ENCODE results near the gene MYO10. TPM values are rescaled to one million over a fixed set of nuclear protein-coding genes. Genes with fewer than 3 reads are reported as not detected.

The MYO10 gene
- total and polyA plus RNA-seq, 2 experiments from 2014 or later: 33.7 to 52.4 TPM

GRCh38 chr5:16871746-16872339 is 64.2 kb downstream of the MYO10 start:
- DNase-seq (ENCODE audit: low spot score): no peak
- no peak overlapping the region for H3K4me2 ChIP-seq
- H3K4me1 ChIP-seq (ENCODE audit: insufficient read depth): peaks cover 1% of the 10 kb centered on the region
- H3K9me3 ChIP-seq (ENCODE audit: low read depth): no peaks in the 10 kb centered on the region
- H3K36me3 ChIP-seq (replicated peaks; ENCODE audit: insufficient read depth, low read depth): no peaks in the 10 kb centered on the region
- H2AFZ ChIP-seq: no peak overlapping the region
- TF ChIP-seq CTCF (IDR thresholded peaks at IDR 0.05; ENCODE audit: poor library complexity): no peak
- TF ChIP-seq EZH2 (IDR thresholded peaks at IDR 0.05; ENCODE audit: borderline replicate concordance): no peak
- no peak for TF ChIP-seq EZH2phosphoT487 (IDR thresholded peaks at IDR 0.05; ENCODE audit: low read depth, severe bottlenecking, unreplicated experiment)
- no peak overlapping the region for H3K4me3 ChIP-seq
- WGBS (ENCODE audit: low lambda C conversion rate, missing lambda C conversion rate): 91% methylated on average over 4 of the region's 4 CpGs
- H3K79me2 ChIP-seq: peaks cover 55% of the 10 kb centered on the region
- no peaks in the 10 kb centered on the region for H3K27me3 ChIP-seq
- no peaks in the 10 kb centered on the region for H3K9me2 ChIP-seq (replicated peaks; ENCODE audit: insufficient read depth)
- H3K27ac ChIP-seq: no peak overlapping the region
- H4K20me1 ChIP-seq (ENCODE audit: insufficient read depth, poor library complexity, severe bottlenecking): peaks cover 6% of the 10 kb centered on the region

GRCh38 chr5:16870878-16871277 is 65.2 kb downstream of the MYO10 start:
- Histone ChIP-seq H3K9me2 (replicated peaks; ENCODE audit: insufficient read depth) (no peaks in the 10 kb centered on the region), H3K4me2 (no peak overlapping the region)
- 79% methylated on average over 1 of the region's 1 CpG for WGBS (ENCODE audit: low lambda C conversion rate, missing lambda C conversion rate)

GRCh38 chr5:16869821-16870796 is 66.0 kb downstream of the MYO10 start:
- no peak overlapping the region for H3K27ac ChIP-seq
- no peak overlapping the region for H3K4me3 ChIP-seq
- H3K4me1 ChIP-seq (ENCODE audit: insufficient read depth): no peaks in the 10 kb centered on the region
- DNase-seq (ENCODE audit: low spot score): no peak
- peaks cover 6% of the 10 kb centered on the region for H4K20me1 ChIP-seq (ENCODE audit: insufficient read depth, poor library complexity, severe bottlenecking)
- no peaks in the 10 kb centered on the region for H3K9me3 ChIP-seq (ENCODE audit: low read depth)
- H3K4me2 ChIP-seq: no peak overlapping the region
- no peak overlapping the region for H2AFZ ChIP-seq
- H3K27me3 ChIP-seq: no peaks in the 10 kb centered on the region
- H3K9me2 ChIP-seq (replicated peaks; ENCODE audit: insufficient read depth): no peaks in the 10 kb centered on the region
- peaks cover 53% of the 10 kb centered on the region for H3K79me2 ChIP-seq
- H3K36me3 ChIP-seq (replicated peaks; ENCODE audit: insufficient read depth, low read depth): no peaks in the 10 kb centered on the region
- TF ChIP-seq CTCF (IDR thresholded peaks at IDR 0.05; ENCODE audit: poor library complexity) (no peak), EZH2phosphoT487 (IDR thresholded peaks at IDR 0.05; ENCODE audit: low read depth, severe bottlenecking, unreplicated experiment) (no peak), EZH2 (IDR thresholded peaks at IDR 0.05; ENCODE audit: borderline replicate concordance) (no peak)
- WGBS (ENCODE audit: low lambda C conversion rate, missing lambda C conversion rate): 86% methylated on average over 15 of the region's 15 CpGs

More at GRCh38 chr5:16870878-16871277, 65.2 kb downstream of the MYO10 start:
- Histone ChIP-seq H4K20me1 (ENCODE audit: insufficient read depth, poor library complexity, severe bottlenecking) (peaks cover 6% of the 10 kb centered on the region), H3K4me3 (no peak overlapping the region), H3K36me3 (replicated peaks; ENCODE audit: insufficient read depth, low read depth) (no peaks in the 10 kb centered on the region), H3K79me2 (peaks cover 54% of the 10 kb centered on the region), H3K27me3 (no peaks in the 10 kb centered on the region), H2AFZ (no peak overlapping the region), H3K9me3 (ENCODE audit: low read depth) (no peaks in the 10 kb centered on the region), H3K4me1 (ENCODE audit: insufficient read depth) (no peaks in the 10 kb centered on the region), H3K27ac (no peak overlapping the region)
- TF ChIP-seq EZH2phosphoT487 (IDR thresholded peaks at IDR 0.05; ENCODE audit: low read depth, severe bottlenecking, unreplicated experiment) (no peak), EZH2 (IDR thresholded peaks at IDR 0.05; ENCODE audit: borderline replicate concordance) (no peak), CTCF (IDR thresholded peaks at IDR 0.05; ENCODE audit: poor library complexity) (no peak)
- no peak for DNase-seq (ENCODE audit: low spot score)
